HCT116 (cell line): ENCODE measurements around the gene ZSWIM6. TPM values are rescaled to one million over a fixed set of nuclear protein-coding genes. Genes with fewer than 3 reads are reported as not detected.

Experiments used
- ATAC-seq: fragments of 200-7000 bp; cut with Tn5 transposase; 2 replicates; pipeline ENCODE4 v1.9.1; 2020; ENCODE audit warnings: mild to moderate bottlenecking, moderate library complexity
- BruUV-seq: library from RNA; stranded (reverse); fragments of 400-500 nt; replicated peaks from 2 replicates; lab custom pipeline; 2021; lab: Mats Ljungman, UMichigan
- CTCF ChIA-PET: fragments of 300-600 bp; sonication (Branson Sonifier 250); formaldehyde crosslinking; loops from one replicate; lab custom pipeline; 2021; ENCODE audit warnings: antibody characterized with exemption; lab: Charles Lee
- POLR2A ChIA-PET: fragments of 300-600, 350-600 bp; sonication (Branson Sonifier 250); formaldehyde crosslinking; loops from one replicate; lab custom pipeline; 2021; ENCODE audit warnings: antibody characterized with exemption; lab: Charles Lee
- RAD21 ChIA-PET, 2 experiments: fragments of 300-600 bp; sonication (Branson Sonifier 250); formaldehyde crosslinking; loops; one replicate each; lab custom pipeline; 2023; ENCODE audit warnings: low total read pairs in 2 of 2; ENCODE audit not compliant: uncharacterized antibody in 2 of 2, unreplicated experiment in 2 of 2, low non-redundant PET in 1 of 2; lab: Charles Lee
- DNase-seq: peaks from one replicate; pipeline ENCODE4 v3.0.0-alpha.2; 2010; ENCODE audit warnings: low read depth, low spot score
- H2AFZ ChIP-seq: fragments of 200-600 bp; shearing (Covaris generic), sonication (generic); 2 replicates; pipeline ENCODE4 v1.6.1; 2017; ENCODE audit warnings: low read depth, mixed run types, mixed read lengths, antibody characterized with exemption, low read length; ENCODE audit not compliant: poor library complexity, severe bottlenecking
- H3K27ac ChIP-seq: 2 replicates; pipeline ENCODE4 v1.5.1; 2012; ENCODE audit warnings: low read depth, low read length
- H3K27me3 ChIP-seq: fragments of 200-600 bp; sonication (generic); 2 replicates; pipeline ENCODE4 v1.6.1; 2016; ENCODE audit warnings: mixed run types, low read length, mixed read lengths; ENCODE audit not compliant: insufficient read depth
- H3K36me3 ChIP-seq, 2 experiments: fragments of 200-500 bp in 1 of 2; fragments of 200-600 bp in 1 of 2; sonication (Bioruptor generic) in 1 of 2; sonication (generic) in 1 of 2; 2 replicates each; pipeline versions ENCODE4 v1.5.1 to v1.6.1; 2014 to 2016; ENCODE audit warnings: low read length in 2 of 2, inconsistent platforms in 1 of 2, mixed read lengths in 1 of 2, mixed run types in 1 of 2; ENCODE audit not compliant: insufficient read depth in 2 of 2, control insufficient read depth in 1 of 2
- H3K4me1 ChIP-seq, 2 experiments: fragments of 200-600 bp in 1 of 2; sonication (generic) in 1 of 2; 2 replicates each; pipeline versions ENCODE4 v1.5.1 to v1.6.1; 2012 to 2017; ENCODE audit warnings: low read length in 2 of 2, inconsistent platforms in 1 of 2, mild to moderate bottlenecking in 1 of 2, mixed read lengths in 1 of 2, mixed run types in 1 of 2, moderate library complexity in 1 of 2; ENCODE audit not compliant: insufficient read depth in 2 of 2, control insufficient read depth in 1 of 2
- H3K4me2 ChIP-seq: fragments of 200-600 bp; sonication (generic); 2 replicates; pipeline ENCODE4 v1.6.1; 2017; ENCODE audit warnings: mixed run types, low read length, mixed read lengths
- H3K4me3 ChIP-seq, 2 experiments: fragments of 200-600 bp in 1 of 2; sonication (generic) in 1 of 2; replicated peaks in 1 of 2; 2 replicates each; pipeline ENCODE4 v1.5.1; 2011 to 2016; ENCODE audit warnings: low read length in 2 of 2, control low read depth in 1 of 2, low read depth in 1 of 2, mild to moderate bottlenecking in 1 of 2, mixed read lengths in 1 of 2, mixed run types in 1 of 2
- H3K79me2 ChIP-seq: fragments of 200-600 bp; sonication (generic); 2 replicates; pipeline ENCODE4 v1.6.1; 2017; ENCODE audit warnings: mild to moderate bottlenecking, mixed run types, low read length, moderate library complexity, mixed read lengths; ENCODE audit not compliant: insufficient read depth
- H3K9ac ChIP-seq: fragments of 200-600 bp; sonication (generic); 2 replicates; pipeline ENCODE4 v1.6.1; 2016; ENCODE audit warnings: low read length, mixed read lengths
- H3K9me2 ChIP-seq: fragments of 200-600 bp; sonication (generic), shearing (Covaris generic); 2 replicates; pipeline ENCODE4 v1.6.1; 2017; ENCODE audit warnings: mixed run types, mild to moderate bottlenecking, moderate library complexity; ENCODE audit not compliant: insufficient read depth
- H3K9me3 ChIP-seq, 2 experiments: fragments of 200-500 bp in 1 of 2; fragments of 200-600 bp in 1 of 2; sonication (Bioruptor generic) in 1 of 2; sonication (generic) in 1 of 2; 2 replicates each; pipeline ENCODE4 v1.6.1; 2014 to 2017; ENCODE audit warnings: low read length in 2 of 2, mixed read lengths in 2 of 2, inconsistent platforms in 1 of 2, low read depth in 1 of 2, mild to moderate bottlenecking in 1 of 2, mixed run types in 1 of 2, moderate library complexity in 1 of 2; ENCODE audit not compliant: control insufficient read depth in 1 of 2, insufficient read depth in 1 of 2
- H4K20me1 ChIP-seq: fragments of 200-600 bp; sonication (generic), shearing (Covaris generic); 2 replicates; pipeline ENCODE4 v1.6.1; 2017; ENCODE audit warnings: mixed run types, mild to moderate bottlenecking, moderate library complexity; ENCODE audit not compliant: insufficient read depth
- CEBPB ChIP-seq: IDR thresholded peaks from 2 replicates; pipeline ENCODE4 v1.6.1; 2012; ENCODE audit warnings: low read depth
- CTCF ChIP-seq, 3 experiments: fragments of 200-600 bp in 1 of 3; sonication (generic) in 1 of 3; IDR thresholded peaks in 2 of 3; conservative IDR thresholded peaks in 1 of 3; 2 replicates each; pipeline ENCODE4 v1.5.1; 2012 to 2017; ENCODE audit warnings: low read depth in 2 of 3, low read length in 2 of 3, antibody characterized with exemption in 1 of 3, borderline replicate concordance in 1 of 3, control low read depth in 1 of 3, mild to moderate bottlenecking in 1 of 3, mixed read lengths in 1 of 3, mixed run types in 1 of 3, moderate library complexity in 1 of 3; ENCODE audit not compliant: insufficient read depth in 1 of 3
- POLR2AphosphoS5 ChIP-seq: IDR thresholded peaks from 2 replicates; pipeline ENCODE4 v1.6.1; 2011; ENCODE audit warnings: mild to moderate bottlenecking, low read depth, low read length, moderate library complexity
- REST ChIP-seq: IDR thresholded peaks from 2 replicates; pipeline ENCODE4 v1.6.1; 2012; ENCODE audit warnings: low read depth
- TCF7L2 ChIP-seq: IDR thresholded peaks from 2 replicates; pipeline ENCODE4 v1.7.0; 2011; ENCODE audit warnings: borderline replicate concordance, inconsistent platforms; ENCODE audit not compliant: insufficient read depth, insufficient read length; ENCODE audit errors: extremely low read depth
- intact Hi-C: fragments of 100-400 bp; cut with micrococcal nuclease; formaldehyde crosslinking; loops from 2 replicates; pipeline ENCODE4 v1.10.0; 2022
- total RNA-seq: library from RNA; stranded (reverse); gene quantifications from one replicate; pipeline ENCODE4 v1.2.1, GENCODE V29; 2021; ENCODE audit not compliant: unreplicated experiment

The ZSWIM6 gene
- total RNA-seq, 1 experiment from 2014 or later = 7.4 TPM

GRCh38 chr5:61440596-61440995 lies 108.5 kb downstream of the ZSWIM6 start:
- H3K27ac ChIP-seq = no peak overlapping the region
- no peak overlapping the region for H3K9ac ChIP-seq
- no peaks in the 10 kb centered on the region for H3K27me3 ChIP-seq
- H3K9me2 ChIP-seq = no peaks in the 10 kb centered on the region
- H2AFZ ChIP-seq = no peak overlapping the region
- ChIA-PET POLR2A (no interaction called here), CTCF (no interaction called here)
- no peak for ATAC-seq
- no peak overlapping the region for H3K4me3 ChIP-seq
- H3K4me1 ChIP-seq = no peaks in the 10 kb centered on the region
- H3K9me3 ChIP-seq = peaks cover 0 to 10% of the 10 kb centered on the region in 2 experiments; a peak in 2 of 4 replicates
- peaks cover 32% of the 10 kb centered on the region for H3K79me2 ChIP-seq
- no peaks in the 10 kb centered on the region for H4K20me1 ChIP-seq
- BruUV-seq = no TSS peak
- H3K36me3 ChIP-seq = no peaks in the 10 kb centered on the region
- DNase-seq = no peak
- H3K4me2 ChIP-seq = no peak overlapping the region
- intact Hi-C loops = no loop called here
- no peak for TF ChIP-seq POLR2AphosphoS5
- TF ChIP-seq REST = no peak
- TF ChIP-seq CTCF (IDR thresholded peaks at IDR 0.05 in 2 of 3, conservative IDR thresholded peaks at IDR 0.05 in 1 of 3; ENCODE audit: borderline replicate concordance in 1 of 3, insufficient read depth in 1 of 3, low read depth in 2 of 3, low read length in 2 of 3) = no peak
- no peak for TF ChIP-seq CEBPB
- TF ChIP-seq TCF7L2 = no peak
- TF ChIP-seq, all 23 proteins: peak for 0
- RAD21 ChIA-PET = no interaction called here
